RWPE1 (cell line): ENCODE results near the gene TKT.

Experiments used
- CTCF ChIA-PET: fragments of 350-600 bp; sonication (Branson Sonifier 250); formaldehyde crosslinking; extraction: SDS; loops from one replicate; lab custom pipeline; 2021; lab: Yijun Ruan, JAX
- POLR2A ChIA-PET: fragments of 400-600 bp; formaldehyde crosslinking; extraction: SDS; loops from one replicate; lab custom pipeline; 2020; ENCODE audit warnings: antibody characterized with exemption; ENCODE audit not compliant: low non-redundant PET; lab: Yijun Ruan, JAX
- DNase-seq: peaks from one replicate; pipeline ENCODE4 v3.0.0; 2012; ENCODE audit warnings: low spot score
- H3K27ac ChIP-seq: fragments of 450-650 bp; 2 replicates; pipeline ENCODE4 v1.5.1; 2017
- CTCF ChIP-seq: fragments of 450-650 bp; conservative IDR thresholded peaks from 2 replicates; pipeline ENCODE4 v1.5.1; 2017; ENCODE audit warnings: low read depth, mild to moderate bottlenecking

The TKT gene

GRCh38 chr3:53243165-53243564 lies 12.7 kb downstream of the TKT start:
- DNase-seq, result no peak
- peak overlapping the region; percentile 96 for H3K27ac ChIP-seq
- ChIA-PET POLR2A (no interaction called here), CTCF (interaction anchor here (0.6 kb wide), 2 partner anchors 27 to 96 kb away, joined by 3 read pairs; no protein-coding TSS in a partner anchor)
- no peak for TF ChIP-seq CTCF

- no peak for DNase-seq
- TF ChIP-seq CTCF, result no peak
- ChIA-PET CTCF (interaction anchor here (0.6 kb wide), 2 partner anchors 28 to 95 kb away, joined by 3 read pairs; no protein-coding TSS in a partner anchor), POLR2A (no interaction called here)
- peak overlapping the region; percentile 96 for H3K27ac ChIP-seq
These were observed 13.2 kb downstream of the TKT start for GRCh38 chr3:53242642-53243041.

- POLR2A ChIA-PET, result no interaction called here
- peak overlapping the region; percentile 96 for H3K27ac ChIP-seq
- no peak for DNase-seq
- no peak for TF ChIP-seq CTCF
- CTCF ChIA-PET, result no interaction called here
These were observed 13.7 kb downstream of the TKT start for GRCh38 chr3:53242155-53242554.

- no peak for DNase-seq
- ChIA-PET POLR2A (interaction anchor here (0.5 kb wide), 1 partner anchor 520 kb away, joined by 6 read pairs; no protein-coding TSS in a partner anchor), CTCF (no interaction called here)
- no peak for TF ChIP-seq CTCF
- peak overlapping the region; percentile 96 for H3K27ac ChIP-seq
These were observed 14.5 kb downstream of the TKT start for GRCh38 chr3:53240989-53241972.

GRCh38 chr3:53239800-53240199 lies 16.0 kb downstream of the TKT start:
- no peak for DNase-seq
- CTCF ChIA-PET, result no interaction called here
- peak overlapping the region; percentile 96 for H3K27ac ChIP-seq
- POLR2A ChIA-PET, result no interaction called here
- no peak for TF ChIP-seq CTCF

- ChIA-PET POLR2A (interaction anchor here (0.6 kb wide), 1 partner anchor 23 kb away, joined by 4 read pairs; no protein-coding TSS in a partner anchor), CTCF (no interaction called here)
- no peak for TF ChIP-seq CTCF
- peak overlapping the region; percentile 96 for H3K27ac ChIP-seq
- DNase-seq, result no peak
These were observed 16.9 kb downstream of the TKT start for GRCh38 chr3:53238886-53239285.
